Measurements from ENCODE around the gene MYT1.
A peak's percentile ranks its signal among the peaks of the same experiment; 100 is the strongest.

Gene MYT1

GRCh38 chr20:64155258-64156135 is 8.8 kb upstream of the MYT1 start:
- no peak for DNase-seq

- DNase-seq = no peak
Observed at GRCh38 chr20:64156136-64156885, 7.9 kb upstream of the MYT1 start.

- no peak for DNase-seq
Observed at GRCh38 chr20:64156886-64157875, 7.1 kb upstream of the MYT1 start.

GRCh38 chr20:64157878-64158277 is 6.4 kb upstream of the MYT1 start:
- no peak for DNase-seq

- DNase-seq = no peak
Observed at GRCh38 chr20:64158346-64159285, 5.6 kb upstream of the MYT1 start.

- no peak for DNase-seq
Observed at GRCh38 chr20:64159286-64159680, 5.0 kb upstream of the MYT1 start.

- DNase-seq = no peak
Observed at GRCh38 chr20:64159711-64160110, 4.5 kb upstream of the MYT1 start.

GRCh38 chr20:64160118-64160517 is 4.1 kb upstream of the MYT1 start:
- DNase-seq = no peak

- DNase-seq = no peak
Observed at GRCh38 chr20:64160526-64161355, 3.5 kb upstream of the MYT1 start.

GRCh38 chr20:64161356-64162238 is 2.7 kb upstream of the MYT1 start:
- peak; percentile 7 to 8 for DNase-seq

GRCh38 chr20:64162239-64162910 is 1.9 kb upstream of the MYT1 start:
- no peak for DNase-seq

- DNase-seq = no peak
Observed at GRCh38 chr20:64163776-64164122, 503 bp upstream of the MYT1 start.

- no peak for DNase-seq
Observed at GRCh38 chr20:64165866-64166600, 1.8 kb downstream of the MYT1 start.

GRCh38 chr20:64166721-64167615 is 2.7 kb downstream of the MYT1 start:
- no peak for DNase-seq

- no peak for DNase-seq
Observed at GRCh38 chr20:64167676-64168075, 3.4 kb downstream of the MYT1 start.

GRCh38 chr20:64168381-64169090 is 4.3 kb downstream of the MYT1 start:
- no peak for DNase-seq

GRCh38 chr20:64169091-64169560 is 4.9 kb downstream of the MYT1 start:
- no peak for DNase-seq
